AG10803 (cell line): ENCODE measurements around the gene SMAD2.

ENCODE experiments used
- DNase-seq: peaks from one replicate; pipeline ENCODE4 v3.0.0; 2010; ENCODE audit warnings: low read depth
- H3K4me3 ChIP-seq: 2 replicates; pipeline ENCODE4 v1.5.1; 2011; ENCODE audit warnings: mild to moderate bottlenecking, low read length, control low read depth
- CTCF ChIP-seq: conservative IDR thresholded peaks from 2 replicates; pipeline ENCODE4 v1.5.1; 2011; ENCODE audit warnings: mild to moderate bottlenecking, low read length, control low read depth, inconsistent platforms

The SMAD2 gene

GRCh38 chr18:47873625-47874024 is 56.8 kb downstream of the SMAD2 start:
- DNase-seq, result no peak
- TF ChIP-seq CTCF, result no peak
- H3K4me3 ChIP-seq, result no peak overlapping the region

DNA sequence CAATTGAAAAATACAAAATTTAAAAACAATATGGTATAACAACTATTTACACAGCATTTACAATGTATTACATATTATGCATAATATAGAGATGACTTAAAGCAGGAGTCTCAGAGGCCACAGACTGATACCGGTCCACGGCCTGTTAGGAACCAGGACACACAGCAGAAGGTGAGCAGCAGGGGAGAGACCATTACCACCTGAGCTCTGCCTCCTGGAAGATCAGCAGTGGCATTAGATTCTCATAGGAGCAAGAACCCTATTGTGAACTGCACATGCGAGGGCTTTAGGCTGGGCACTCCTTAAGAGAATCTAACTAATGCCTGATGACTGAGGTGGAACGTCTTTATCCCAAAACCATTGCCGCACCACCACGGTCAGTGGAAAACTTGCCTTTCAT is 58.0 kb downstream of the SMAD2 start:
- no peak for DNase-seq
- no peak overlapping the region for H3K4me3 ChIP-seq
- no peak for TF ChIP-seq CTCF

GRCh38 chr18:47871288-47871687 is 59.2 kb downstream of the SMAD2 start:
- no peak overlapping the region for H3K4me3 ChIP-seq
- DNase-seq, result no peak
- no peak for TF ChIP-seq CTCF

DNA sequence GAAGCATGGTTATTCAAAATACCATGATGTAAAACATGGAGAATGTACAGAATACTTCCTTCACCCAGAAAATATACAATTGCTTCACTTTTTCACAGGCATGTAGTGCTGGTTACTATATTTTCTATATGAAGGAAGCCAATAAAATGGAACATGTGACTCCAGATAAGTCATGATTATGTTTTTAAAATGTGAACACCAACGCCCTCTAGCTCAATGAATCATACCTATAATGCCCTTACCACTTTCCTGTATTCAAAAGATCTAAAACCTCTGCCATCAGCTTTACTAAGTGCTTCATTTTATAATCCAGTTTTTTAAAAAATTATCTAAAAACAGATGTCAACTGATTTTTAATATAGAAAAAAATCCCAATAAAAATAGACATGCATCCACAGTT is 59.9 kb downstream of the SMAD2 start:
- TF ChIP-seq CTCF, result no peak
- no peak for DNase-seq
- no peak overlapping the region for H3K4me3 ChIP-seq

- TF ChIP-seq CTCF, result no peak
- no peak overlapping the region for H3K4me3 ChIP-seq
- DNase-seq, result no peak
Observed at GRCh38 chr18:47868744-47869143, 61.7 kb downstream of the SMAD2 start.

- TF ChIP-seq CTCF, result no peak
- no peak overlapping the region for H3K4me3 ChIP-seq
- DNase-seq, result no peak
Observed at GRCh38 chr18:47865183-47865582, 65.3 kb downstream of the SMAD2 start.

- DNase-seq, result no peak
- H3K4me3 ChIP-seq, result no peak overlapping the region
- no peak for TF ChIP-seq CTCF
Observed at GRCh38 chr18:47863041-47863440, 67.4 kb downstream of the SMAD2 start.
